GM12878 (cell line): ENCODE data around the gene PCDHGA2. TPM values are rescaled to one million over a fixed set of nuclear protein-coding genes. Genes with fewer than 3 reads are reported as not detected.

Experiments used
- ATAC-seq: fragments of 200-7000 bp; cut with Tn5 transposase; 3 replicates; pipeline ENCODE4 v1.9.1; 2020; ENCODE audit warnings: mild to moderate bottlenecking, moderate library complexity
- BruUV-seq: library from RNA; stranded (reverse); fragments of 400-500 nt; replicated peaks from 2 replicates; lab custom pipeline; 2021; lab: Mats Ljungman, UMichigan
- CTCF ChIA-PET: fragments of 300-600 bp; sonication (Branson Sonifier 250); formaldehyde crosslinking; extraction: SDS; loops from one replicate; lab custom pipeline; 2021; ENCODE audit warnings: inconsistent platforms; lab: Yijun Ruan, JAX
- POLR2A ChIA-PET: fragments of 350-600 bp; formaldehyde crosslinking; extraction: SDS; loops from one replicate; lab custom pipeline; 2021; ENCODE audit warnings: inconsistent platforms; lab: Charles Lee
- RAD21 ChIA-PET: fragments of 300-600 bp; sonication (Branson Sonifier 250); formaldehyde crosslinking; loops from one replicate; lab custom pipeline; 2023; ENCODE audit warnings: antibody characterized with exemption; ENCODE audit not compliant: unreplicated experiment; lab: Charles Lee
- SMC1A ChIA-PET: fragments of 300-600 bp; sonication (Branson Sonifier 250); formaldehyde crosslinking; loops from one replicate; lab custom pipeline; 2023; ENCODE audit not compliant: unreplicated experiment, uncharacterized antibody; lab: Charles Lee
- DNase-seq: peaks from one replicate; pipeline ENCODE4 v3.0.0-alpha.2; 2011; ENCODE audit warnings: low read depth, low spot score
- FAIRE-seq: peaks from 3 replicates; lab custom pipeline; 2011; peaks lifted over from hg19 to GRCh38; lab: Jason Lieb, UNC
- H2AFZ ChIP-seq: 2 replicates; pipeline ENCODE4 v1.6.0; 2011; ENCODE audit warnings: low read depth, low read length, control low read depth; ENCODE audit not compliant: control insufficient read depth
- H3K27ac ChIP-seq: 2 replicates; pipeline ENCODE4 v1.5.1; 2011; ENCODE audit warnings: control low read depth; ENCODE audit not compliant: control insufficient read depth, insufficient read depth
- H3K27me3 ChIP-seq, 2 experiments: replicated peaks in 1 of 2; 2 replicates each; pipeline versions ENCODE4 v1.6.0 to v1.6.1; 2011; ENCODE audit warnings: low read length in 1 of 2; ENCODE audit not compliant: control insufficient read depth in 2 of 2, insufficient read depth in 2 of 2
- H3K36me3 ChIP-seq, 2 experiments: 2 replicates each; pipeline ENCODE4 v1.5.1; 2011; ENCODE audit warnings: low read length in 1 of 2; ENCODE audit not compliant: control insufficient read depth in 2 of 2, insufficient read depth in 2 of 2
- H3K4me1 ChIP-seq: 2 replicates; pipeline ENCODE4 v1.6.1; 2011; ENCODE audit warnings: mild to moderate bottlenecking, low read length, moderate library complexity, mixed read lengths; ENCODE audit not compliant: control insufficient read depth, insufficient read depth
- H3K4me2 ChIP-seq: 2 replicates; pipeline ENCODE4 v1.6.0; 2011; ENCODE audit warnings: control low read depth; ENCODE audit not compliant: control insufficient read depth, insufficient read depth
- H3K4me3 ChIP-seq: fragments of 200-600 bp; sonication (generic); 2 replicates; pipeline ENCODE4 v1.5.1; 2016
- H3K79me2 ChIP-seq: 2 replicates; pipeline ENCODE4 v1.6.0; 2011; ENCODE audit warnings: low read length; ENCODE audit not compliant: control insufficient read depth, insufficient read depth
- H3K9ac ChIP-seq: 2 replicates; pipeline ENCODE4 v1.8.0; 2011; ENCODE audit warnings: low read length, control low read depth, mixed read lengths; ENCODE audit not compliant: control insufficient read depth, insufficient read depth
- H3K9me3 ChIP-seq: replicated peaks from 3 replicates; pipeline ENCODE4 v1.5.1; 2011; ENCODE audit warnings: mild to moderate bottlenecking, low read length; ENCODE audit not compliant: control insufficient read depth, insufficient read depth
- H4K20me1 ChIP-seq: 2 replicates; pipeline ENCODE4 v1.6.0; 2011; ENCODE audit not compliant: control insufficient read depth, insufficient read depth
- ASH2L ChIP-seq: fragments of 300-600, 200-600 bp; sonication (generic); IDR thresholded peaks from 2 replicates; pipeline ENCODE4 v1.6.1; 2017; ENCODE audit warnings: low read depth, mild to moderate bottlenecking, borderline replicate concordance
- BACH1 ChIP-seq: fragments of 450-650 bp; IDR thresholded peaks from 2 replicates; pipeline ENCODE4 v1.6.1; 2017; ENCODE audit warnings: mild to moderate bottlenecking, borderline replicate concordance
- ETV6 ChIP-seq, 2 experiments: fragments of 450-650 bp in 1 of 2; IDR thresholded peaks in 1 of 2; conservative IDR thresholded peaks in 1 of 2; 2 replicates each; pipeline ENCODE4 v1.6.1; 2014; ENCODE audit warnings: antibody characterized with exemption in 1 of 2, borderline replicate concordance in 1 of 2, low read depth in 1 of 2, mild to moderate bottlenecking in 1 of 2, moderate library complexity in 1 of 2
- GATAD2B ChIP-seq: fragments of 450-650 bp; conservative IDR thresholded peaks from 2 replicates; pipeline ENCODE4 v1.6.1; 2017; ENCODE audit warnings: low read depth, mild to moderate bottlenecking, moderate library complexity
- HDAC2 ChIP-seq: fragments of 200-600 bp; sonication (generic); IDR thresholded peaks from 2 replicates; pipeline ENCODE4 v1.6.1; 2017
- IKZF2 ChIP-seq, 2 experiments: fragments of 450-650 bp; IDR thresholded peaks; 2 replicates each; pipeline ENCODE4 v1.6.1; 2017; ENCODE audit warnings: mild to moderate bottlenecking in 2 of 2, moderate library complexity in 2 of 2
- KDM1A ChIP-seq: fragments of 200-600 bp; sonication (generic); IDR thresholded peaks from 2 replicates; pipeline ENCODE4 v1.6.1; 2016; ENCODE audit warnings: borderline replicate concordance
- LARP7 ChIP-seq: fragments of 450-650 bp; IDR thresholded peaks from 2 replicates; pipeline ENCODE4 v1.6.1; 2017; ENCODE audit warnings: mild to moderate bottlenecking
- POU2F2 ChIP-seq: IDR thresholded peaks from 3 replicates; pipeline ENCODE4 v1.6.1; 2011; ENCODE audit warnings: low read depth, mild to moderate bottlenecking, low read length, borderline replicate concordance
- SP1 ChIP-seq: IDR thresholded peaks from one replicate; pipeline ENCODE4 v1.6.1; 2011; ENCODE audit warnings: low read depth, low read length
- SPI1 ChIP-seq: IDR thresholded peaks from 2 replicates; pipeline ENCODE4 v1.6.1; 2011; ENCODE audit warnings: low read depth, mild to moderate bottlenecking, low read length, moderate library complexity, borderline replicate concordance; ENCODE audit not compliant: insufficient read depth
- WGBS: methylation state at CpG from one replicate; pipeline ENCODE4 v1.1.6; 2016; ENCODE audit warnings: low lambda C conversion rate; ENCODE audit not compliant: insufficient replicate concordance, insufficient coverage; ENCODE audit errors: missing lambda C conversion rate; 5-methylcytosine and 5-hydroxymethylcytosine counted together
- in situ Hi-C: fragments of 300-500 bp; cut with MboI; formaldehyde crosslinking; loops from 9 replicates; pipeline ENCODE4 v1.14.3; 2018; ENCODE audit warnings: mixed read lengths
- intact Hi-C: fragments of 100-400 bp; cut with micrococcal nuclease; formaldehyde crosslinking; loops from one replicate; pipeline ENCODE4 v1.14.2; 2022; ENCODE audit not compliant: unreplicated experiment
- polyA plus RNA-seq, 11 experiments: library from polyadenylated mRNA; depleted of rRNA in 4 of 11; unstranded in 6 of 11; stranded (reverse) in 5 of 11; fragments of >200 nt; fragmentation: Nextera tagmentation in 4 of 11; fragmentation: Illumina TruSeq in 1 of 11; extraction: Ambion mirVana in 4 of 11; extraction: Trizol in 1 of 11; gene quantifications; 1 replicate in 1 of 11; 2 replicates in 10 of 11; pipeline versions ENCODE4 v1.2.1 to v1.2.3, GENCODE V29; 2011 to 2016; ENCODE audit warnings: inconsistent platforms in 2 of 11, missing spikeins in 2 of 11, low read depth in 1 of 11
- total RNA-seq, 4 experiments: library from RNA; depleted of rRNA in 3 of 4; stranded (reverse); fragments of >200 nt in 3 of 4; fragmentation: Illumina TruSeq in 1 of 4; extraction: Trizol in 1 of 4; gene quantifications; 2 replicates each; pipeline versions ENCODE4 v1.2.1 to v1.2.3, GENCODE V29; 2013 to 2021
- TF ChIP-seq, protein P1 (sequence below): fragments of 450-650 bp; IDR thresholded peaks from 2 replicates; pipeline ENCODE4 v1.6.1; 2017; ENCODE audit warnings: low read depth, mild to moderate bottlenecking, moderate library complexity
- TF ChIP-seq, protein P2 (sequence below): fragments of 450-650 bp; IDR thresholded peaks from 2 replicates; pipeline ENCODE4 v1.6.1; 2016; ENCODE audit warnings: mild to moderate bottlenecking
- TF ChIP-seq, protein P3 (sequence below): IDR thresholded peaks from 2 replicates; pipeline ENCODE4 v1.6.1; 2011; ENCODE audit warnings: mild to moderate bottlenecking, low read depth, low read length, moderate library complexity; ENCODE audit not compliant: insufficient replicate concordance
- TF ChIP-seq, protein P4 (sequence below): fragments of 450-650 bp; IDR thresholded peaks from 2 replicates; pipeline ENCODE4 v1.6.1; 2017; ENCODE audit warnings: mild to moderate bottlenecking

Gene PCDHGA2
- total and polyA plus RNA-seq, 10 of the 15 experiments (the other 5 are each of a cell fraction or from before 2014, with no cell fraction given), result 0.03 to 0.11 (median 0.05) TPM; not detected in 4

DNA sequence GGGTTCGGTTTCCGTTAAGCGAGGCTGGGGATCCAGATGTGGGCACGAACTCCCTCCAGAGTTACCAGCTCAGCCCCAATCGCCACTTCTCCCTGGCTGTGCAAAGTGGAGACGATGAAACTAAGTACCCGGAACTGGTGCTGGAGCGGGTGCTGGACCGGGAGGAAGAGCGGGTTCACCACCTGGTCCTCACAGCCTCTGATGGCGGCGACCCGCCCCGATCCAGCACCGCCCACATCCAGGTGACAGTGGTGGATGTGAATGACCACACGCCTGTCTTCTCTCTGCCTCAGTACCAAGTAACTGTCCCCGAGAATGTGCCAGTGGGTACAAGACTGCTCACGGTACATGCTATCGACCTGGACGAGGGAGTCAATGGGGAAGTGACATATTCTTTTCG lies 44.8 kb downstream of the PCDHGA2 start:
- Histone ChIP-seq H3K79me2 (no peaks in the 10 kb centered on the region), H3K36me3 (no peaks in the 10 kb centered on the region), H3K4me2 (no peak overlapping the region), H3K9ac (no peak overlapping the region), H4K20me1 (no peaks in the 10 kb centered on the region), H2AFZ (no peak overlapping the region), H3K9me3 (peaks cover 2% of the 10 kb centered on the region; the same call in 1 of the 3 replicates), H3K27me3 (no peaks in the 10 kb centered on the region), H3K4me1 (no peaks in the 10 kb centered on the region), H3K27ac (no peak overlapping the region), H3K4me3 (no peak overlapping the region)
- RAD21 ChIA-PET, result no interaction called here
- 27% methylated on average over 21 of the region's 21 CpGs for WGBS
- CTCF ChIA-PET, result interaction anchor here (0.8 to 1.5 kb wide), 2 partner anchors 8 to 175 kb away, joined by 3 read pairs; no protein-coding TSS in a partner anchor
- DNase-seq (no peak), FAIRE-seq (no peak), ATAC-seq (no peak)
- POLR2A ChIA-PET, result no interaction called here
- no TSS peak for BruUV-seq
- in situ Hi-C loops, result no loop called here
- SMC1A ChIA-PET, result no interaction called here
- intact Hi-C loops, result no loop called here
- no peak for TF ChIP-seq GATAD2B
- TF ChIP-seq, protein P1, sequence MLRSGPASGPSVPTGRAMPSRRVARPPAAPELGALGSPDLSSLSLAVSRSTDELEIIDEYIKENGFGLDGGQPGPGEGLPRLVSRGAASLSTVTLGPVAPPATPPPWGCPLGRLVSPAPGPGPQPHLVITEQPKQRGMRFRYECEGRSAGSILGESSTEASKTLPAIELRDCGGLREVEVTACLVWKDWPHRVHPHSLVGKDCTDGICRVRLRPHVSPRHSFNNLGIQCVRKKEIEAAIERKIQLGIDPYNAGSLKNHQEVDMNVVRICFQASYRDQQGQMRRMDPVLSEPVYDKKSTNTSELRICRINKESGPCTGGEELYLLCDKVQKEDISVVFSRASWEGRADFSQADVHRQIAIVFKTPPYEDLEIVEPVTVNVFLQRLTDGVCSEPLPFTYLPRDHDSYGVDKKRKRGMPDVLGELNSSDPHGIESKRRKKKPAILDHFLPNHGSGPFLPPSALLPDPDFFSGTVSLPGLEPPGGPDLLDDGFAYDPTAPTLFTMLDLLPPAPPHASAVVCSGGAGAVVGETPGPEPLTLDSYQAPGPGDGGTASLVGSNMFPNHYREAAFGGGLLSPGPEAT, result no peak
- TF ChIP-seq POU2F2, result no peak
- no peak for TF ChIP-seq SPI1
- no peak for TF ChIP-seq KDM1A
- TF ChIP-seq, protein P2, sequence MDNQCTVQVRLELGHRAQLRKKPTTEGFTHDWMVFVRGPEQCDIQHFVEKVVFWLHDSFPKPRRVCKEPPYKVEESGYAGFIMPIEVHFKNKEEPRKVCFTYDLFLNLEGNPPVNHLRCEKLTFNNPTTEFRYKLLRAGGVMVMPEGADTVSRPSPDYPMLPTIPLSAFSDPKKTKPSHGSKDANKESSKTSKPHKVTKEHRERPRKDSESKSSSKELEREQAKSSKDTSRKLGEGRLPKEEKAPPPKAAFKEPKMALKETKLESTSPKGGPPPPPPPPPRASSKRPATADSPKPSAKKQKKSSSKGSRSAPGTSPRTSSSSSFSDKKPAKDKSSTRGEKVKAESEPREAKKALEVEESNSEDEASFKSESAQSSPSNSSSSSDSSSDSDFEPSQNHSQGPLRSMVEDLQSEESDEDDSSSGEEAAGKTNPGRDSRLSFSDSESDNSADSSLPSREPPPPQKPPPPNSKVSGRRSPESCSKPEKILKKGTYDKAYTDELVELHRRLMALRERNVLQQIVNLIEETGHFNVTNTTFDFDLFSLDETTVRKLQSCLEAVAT, result no peak
- TF ChIP-seq LARP7, result no peak
- TF ChIP-seq ETV6 (conservative IDR thresholded peaks at IDR 0.05 in 1 of 2, IDR thresholded peaks at IDR 0.05 in 1 of 2; ENCODE audit: borderline replicate concordance in 1 of 2, low read depth in 1 of 2), result no peak
- TF ChIP-seq BACH1, result no peak
- TF ChIP-seq, protein P3, sequence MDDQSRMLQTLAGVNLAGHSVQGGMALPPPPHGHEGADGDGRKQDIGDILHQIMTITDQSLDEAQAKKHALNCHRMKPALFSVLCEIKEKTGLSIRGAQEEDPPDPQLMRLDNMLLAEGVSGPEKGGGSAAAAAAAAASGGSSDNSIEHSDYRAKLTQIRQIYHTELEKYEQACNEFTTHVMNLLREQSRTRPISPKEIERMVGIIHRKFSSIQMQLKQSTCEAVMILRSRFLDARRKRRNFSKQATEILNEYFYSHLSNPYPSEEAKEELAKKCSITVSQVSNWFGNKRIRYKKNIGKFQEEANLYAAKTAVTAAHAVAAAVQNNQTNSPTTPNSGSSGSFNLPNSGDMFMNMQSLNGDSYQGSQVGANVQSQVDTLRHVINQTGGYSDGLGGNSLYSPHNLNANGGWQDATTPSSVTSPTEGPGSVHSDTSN, result no peak
- TF ChIP-seq, protein P4, sequence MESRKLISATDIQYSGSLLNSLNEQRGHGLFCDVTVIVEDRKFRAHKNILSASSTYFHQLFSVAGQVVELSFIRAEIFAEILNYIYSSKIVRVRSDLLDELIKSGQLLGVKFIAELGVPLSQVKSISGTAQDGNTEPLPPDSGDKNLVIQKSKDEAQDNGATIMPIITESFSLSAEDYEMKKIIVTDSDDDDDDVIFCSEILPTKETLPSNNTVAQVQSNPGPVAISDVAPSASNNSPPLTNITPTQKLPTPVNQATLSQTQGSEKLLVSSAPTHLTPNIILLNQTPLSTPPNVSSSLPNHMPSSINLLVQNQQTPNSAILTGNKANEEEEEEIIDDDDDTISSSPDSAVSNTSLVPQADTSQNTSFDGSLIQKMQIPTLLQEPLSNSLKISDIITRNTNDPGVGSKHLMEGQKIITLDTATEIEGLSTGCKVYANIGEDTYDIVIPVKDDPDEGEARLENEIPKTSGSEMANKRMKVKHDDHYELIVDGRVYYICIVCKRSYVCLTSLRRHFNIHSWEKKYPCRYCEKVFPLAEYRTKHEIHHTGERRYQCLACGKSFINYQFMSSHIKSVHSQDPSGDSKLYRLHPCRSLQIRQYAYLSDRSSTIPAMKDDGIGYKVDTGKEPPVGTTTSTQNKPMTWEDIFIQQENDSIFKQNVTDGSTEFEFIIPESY, result no peak
- no peak for TF ChIP-seq SP1
- TF ChIP-seq IKZF2 (IDR thresholded peaks at IDR 0.05), result no peak
- TF ChIP-seq ASH2L, result no peak
- TF ChIP-seq HDAC2, result no peak
